Neural cell (in vitro differentiated cells): ENCODE data around the gene C19orf53.

Source experiments
- CTCF ChIP-seq: fragments of 450-650 bp; IDR thresholded peaks from 2 replicates; pipeline ENCODE4 v1.5.1; 2014; ENCODE audit warnings: antibody characterized with exemption, mild to moderate bottlenecking, moderate library complexity; ENCODE audit not compliant: poor library complexity, severe bottlenecking
- EZH2 ChIP-seq: fragments of 200-600, 300-800 bp; shearing (Covaris generic), sonication (generic); IDR thresholded peaks from 2 replicates; pipeline ENCODE4 v1.6.1; 2014; ENCODE audit warnings: antibody characterized with exemption, low read length, borderline replicate concordance, mild to moderate bottlenecking; ENCODE audit not compliant: insufficient read depth, poor library complexity, severe bottlenecking

- no peak for TF ChIP-seq CTCF
- TF ChIP-seq EZH2, result no peak
These were observed 38.9 kb downstream of the C19orf53 start for GRCh38 chr19:13813147-13813546.
